Esophagus muscularis mucosa (tissue), 4 donors: ENCODE measurements around the gene CACNA2D2.

Source experiments
- CTCF ChIP-seq, 3 experiments: fragments of 200-600 bp in 2 of 3; fragments of 450-650 bp in 1 of 3; sonication (generic) in 2 of 3; IDR thresholded peaks; one replicate each; pipeline ENCODE4 v1.5.1; 2017 to 2019; ENCODE audit warnings: antibody characterized with exemption in 3 of 3, mild to moderate bottlenecking in 2 of 3, moderate library complexity in 1 of 3
- EP300 ChIP-seq: sonication (generic); formaldehyde crosslinking; IDR thresholded peaks from one replicate; pipeline ENCODE4 v1.6.1; 2017; ENCODE audit warnings: antibody characterized with exemption
- POLR2AphosphoS5 ChIP-seq, 2 donors: sonication (generic); formaldehyde crosslinking; IDR thresholded peaks; one replicate each; pipeline ENCODE4 v1.6.1; 2017; ENCODE audit warnings: antibody characterized with exemption in 2 of 2

GRCh38 chr3:50339485-50340146 is 163.8 kb downstream of the CACNA2D2 start:
- TF ChIP-seq CTCF (IDR thresholded peaks at IDR 0.05), result no peak
- TF ChIP-seq EP300, result no peak
- TF ChIP-seq POLR2AphosphoS5 (IDR thresholded peaks at IDR 0.05), result no peak
